ENCODE measurements around the gene DTNBP1.

GRCh38 chr6:15511248-15512125 is 151.3 kb downstream of the DTNBP1 start:
- TF ChIP-seq CTCF (IDR thresholded peaks at IDR 0.05) (no peak), POLR2A (IDR thresholded peaks at IDR 0.05) (peak in 1 of 2 donors; percentile 8)
